HG03135 (cell line): ENCODE data around the gene SLC39A11.

Source experiments
- ATAC-seq: cut with Tn5 transposase; IDR thresholded peaks from one replicate; pipeline ENCODE4 v1.9.1; 2021; ENCODE audit warnings: mild to moderate bottlenecking, moderate library complexity; ENCODE audit not compliant: unreplicated experiment

Gene SLC39A11

DNA sequence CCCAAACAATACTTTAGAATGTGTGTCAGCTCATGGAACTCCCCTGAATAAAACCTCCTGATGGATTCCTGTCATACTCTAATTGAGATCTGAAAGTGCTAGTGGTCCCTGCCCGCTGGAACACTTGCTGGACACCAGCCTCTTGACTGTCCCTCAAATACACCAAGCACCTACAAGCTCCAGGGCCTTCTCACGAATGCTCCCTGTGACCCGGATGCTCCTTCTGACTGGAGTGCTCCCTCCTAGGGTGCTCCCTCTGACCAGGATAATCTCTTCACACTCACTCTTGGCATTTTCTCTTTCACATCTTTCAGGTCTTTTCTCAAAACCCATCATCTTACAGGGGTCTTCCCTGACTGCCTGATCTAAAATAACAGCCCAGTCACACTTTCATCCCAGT is 205.9 kb downstream of the SLC39A11 start:
- no peak for ATAC-seq

DNA sequence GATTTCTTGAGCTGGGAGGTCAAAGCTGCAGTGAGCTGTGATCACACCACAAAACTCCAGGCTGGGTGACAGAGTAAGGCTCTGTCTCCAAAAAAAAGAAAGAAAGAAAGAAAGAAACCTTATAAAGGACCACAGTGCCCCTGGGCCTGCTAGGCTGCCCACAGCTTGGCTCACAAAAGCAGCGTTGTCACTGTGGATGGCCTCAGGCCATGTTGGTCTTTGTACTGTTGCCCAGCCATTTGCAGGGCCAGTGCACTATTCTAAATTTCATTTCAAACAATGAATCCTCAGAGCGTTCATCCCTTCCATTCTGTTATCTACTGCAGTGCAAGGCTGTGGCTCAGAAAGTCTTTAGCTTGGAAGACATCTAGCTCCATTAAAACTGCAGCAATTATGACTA is 208.4 kb downstream of the SLC39A11 start:
- ATAC-seq = no peak

DNA sequence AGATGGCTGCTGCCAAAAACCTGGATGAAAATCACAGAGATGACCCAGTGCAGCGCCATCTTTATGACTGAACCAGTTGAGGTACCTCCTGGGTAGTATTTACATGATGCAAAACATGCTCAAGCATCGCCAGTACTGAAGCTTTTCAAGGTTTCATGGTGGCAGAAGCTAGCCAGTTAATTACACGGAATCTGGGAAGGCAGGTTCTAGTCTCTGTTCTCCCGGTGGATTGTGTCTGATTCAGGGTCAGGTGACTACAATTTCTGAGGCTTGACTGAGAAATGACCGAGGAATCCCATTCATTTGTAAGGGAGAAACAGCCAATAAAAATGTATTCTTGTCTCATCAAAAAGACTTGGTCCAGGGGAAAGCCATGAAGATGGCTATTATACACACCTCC is 209.1 kb downstream of the SLC39A11 start:
- ATAC-seq = no peak

DNA sequence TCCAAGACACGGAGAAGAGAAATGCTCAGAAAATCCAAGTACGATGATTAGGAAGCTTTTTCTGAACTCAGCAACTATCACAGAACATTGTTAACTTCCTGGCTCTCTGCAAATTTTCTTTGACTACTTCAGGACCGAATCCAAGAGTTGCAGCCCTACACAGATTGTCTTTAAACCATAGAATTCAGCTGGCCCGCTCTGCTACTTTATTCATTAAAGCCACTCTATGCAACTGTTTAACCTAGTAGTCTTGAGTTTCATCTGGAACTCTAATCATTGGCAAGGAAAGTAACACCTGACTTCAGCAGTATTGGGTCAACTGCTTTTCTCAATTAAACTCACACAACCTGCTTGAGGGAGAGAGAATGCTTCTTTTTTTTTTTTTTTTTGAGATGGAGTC is 210.1 kb downstream of the SLC39A11 start:
- ATAC-seq = no peak

DNA sequence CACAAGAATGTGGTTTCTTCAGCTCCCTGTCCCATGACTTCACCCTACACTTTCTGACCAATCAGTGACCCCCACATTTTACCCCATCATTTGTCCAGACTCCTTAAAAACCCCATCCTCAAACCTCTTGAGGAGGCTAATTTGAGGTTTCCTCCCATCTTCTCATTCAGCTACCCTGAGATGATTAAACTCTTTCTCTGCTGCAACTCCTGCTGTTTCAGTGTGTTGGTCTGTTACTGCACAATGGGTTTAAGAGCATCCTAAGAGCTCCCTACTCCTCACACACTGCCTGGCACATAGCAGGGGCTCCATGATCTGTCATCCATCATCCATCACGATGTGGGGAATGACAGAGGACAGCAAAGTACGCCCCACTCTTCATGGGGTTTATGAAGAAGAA is 212.6 kb downstream of the SLC39A11 start:
- no peak for ATAC-seq

DNA sequence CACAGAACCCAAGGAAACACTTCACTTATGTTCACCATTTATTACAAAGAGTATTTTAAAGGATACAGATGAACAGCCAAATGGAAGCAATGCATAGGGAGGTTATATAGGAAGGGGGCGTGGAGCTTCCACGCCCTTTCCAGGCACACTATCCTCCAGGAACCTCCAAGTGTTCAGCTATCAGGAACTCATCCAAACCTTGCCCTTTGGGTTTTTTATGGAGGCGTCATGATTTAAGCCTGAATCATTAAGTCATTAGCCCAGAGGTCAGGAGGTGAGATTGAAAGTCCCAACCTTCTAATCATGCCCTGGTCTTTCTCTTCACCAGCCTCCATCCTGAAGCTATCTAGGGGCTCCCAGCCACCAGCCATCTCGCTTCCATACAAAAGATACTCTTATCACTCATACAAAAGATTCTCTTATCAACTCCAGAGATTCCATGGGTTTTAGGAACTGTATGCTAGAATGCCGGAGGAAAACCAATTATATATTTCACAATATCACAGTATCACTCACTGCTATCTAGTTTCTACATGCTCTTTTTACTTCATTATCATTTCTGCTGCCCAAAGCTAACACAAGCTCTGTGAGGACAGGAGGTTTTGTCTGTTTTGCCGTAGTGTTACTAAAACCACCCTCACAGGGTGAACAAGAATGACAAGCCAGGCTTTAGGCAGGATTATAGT is 213.4 kb downstream of the SLC39A11 start:
- no peak for ATAC-seq

DNA sequence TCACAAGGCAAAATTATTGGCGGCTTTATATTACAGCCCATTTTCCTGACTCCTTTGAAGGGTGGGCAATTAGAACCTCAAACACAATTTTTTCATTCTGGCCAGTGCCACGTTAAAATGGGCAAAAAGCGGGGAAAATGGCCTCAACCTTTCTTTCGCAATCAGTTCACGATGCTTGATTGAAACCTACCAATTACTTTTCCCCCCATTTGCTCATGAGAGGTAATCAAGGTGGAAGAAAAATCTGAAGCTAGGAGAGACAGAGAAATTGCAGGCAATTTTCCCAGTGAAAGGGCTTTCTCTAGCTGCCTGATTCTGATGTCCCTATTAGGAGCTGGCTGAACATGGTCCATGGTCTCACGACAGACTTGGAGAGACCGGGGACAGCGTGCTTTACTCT is 215.1 kb downstream of the SLC39A11 start:
- no peak for ATAC-seq

DNA sequence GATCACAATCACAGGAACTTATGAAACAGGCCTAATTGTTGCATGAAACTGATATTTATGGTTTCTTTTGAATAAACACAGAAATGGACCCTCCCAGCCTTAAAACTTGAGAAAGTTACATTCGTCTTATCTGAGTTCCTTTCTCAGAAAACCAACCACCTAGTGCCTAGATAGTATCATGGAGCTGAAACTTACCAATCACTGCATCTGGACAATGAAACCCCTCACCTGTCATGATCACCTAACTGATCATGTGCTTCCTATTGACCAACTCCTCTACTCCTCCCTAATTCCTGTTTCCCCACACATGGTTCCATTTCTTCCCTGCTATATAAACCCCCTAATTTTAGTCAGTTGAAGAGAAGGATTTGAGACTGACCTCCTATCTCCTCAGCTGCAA is 216.1 kb downstream of the SLC39A11 start:
- ATAC-seq = no peak

DNA sequence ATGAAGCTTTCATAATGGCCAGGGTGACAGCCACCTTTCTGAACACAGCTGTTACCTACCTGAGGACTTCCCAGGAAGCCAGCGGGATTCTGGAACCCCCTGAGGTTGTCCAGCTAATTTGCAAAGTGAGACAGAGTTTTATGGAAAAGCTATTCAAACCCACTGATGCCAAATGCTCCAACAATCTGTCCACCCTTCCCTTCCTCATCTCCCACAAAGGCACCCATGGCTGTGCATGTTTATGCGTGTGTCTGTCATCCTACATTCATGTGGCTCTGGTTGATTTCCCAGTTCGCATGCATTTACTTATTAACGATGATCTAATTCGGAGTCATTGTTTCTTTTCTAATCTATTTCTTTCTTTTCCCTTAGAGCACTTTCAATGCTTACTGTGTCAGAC is 217.1 kb downstream of the SLC39A11 start:
- ATAC-seq = no peak

DNA sequence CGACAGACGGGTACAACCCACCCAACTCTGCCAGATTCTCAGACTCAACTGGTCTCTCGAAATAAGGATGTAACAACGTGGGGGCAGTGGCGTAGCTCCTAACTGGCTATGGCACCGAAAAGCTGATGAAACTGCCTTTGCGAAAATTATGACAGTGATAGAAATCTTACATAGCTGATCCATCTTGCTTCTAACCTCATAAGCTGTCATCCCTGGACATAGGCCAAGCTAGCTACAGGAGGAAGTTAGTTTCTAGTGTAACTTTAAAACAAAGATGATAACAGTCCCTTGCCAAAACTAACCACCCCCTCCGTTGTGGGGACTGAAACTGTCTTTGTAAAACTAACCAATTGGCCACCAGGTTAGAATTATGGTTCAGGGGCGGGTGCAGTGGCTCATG is 220.1 kb downstream of the SLC39A11 start:
- ATAC-seq = no peak

DNA sequence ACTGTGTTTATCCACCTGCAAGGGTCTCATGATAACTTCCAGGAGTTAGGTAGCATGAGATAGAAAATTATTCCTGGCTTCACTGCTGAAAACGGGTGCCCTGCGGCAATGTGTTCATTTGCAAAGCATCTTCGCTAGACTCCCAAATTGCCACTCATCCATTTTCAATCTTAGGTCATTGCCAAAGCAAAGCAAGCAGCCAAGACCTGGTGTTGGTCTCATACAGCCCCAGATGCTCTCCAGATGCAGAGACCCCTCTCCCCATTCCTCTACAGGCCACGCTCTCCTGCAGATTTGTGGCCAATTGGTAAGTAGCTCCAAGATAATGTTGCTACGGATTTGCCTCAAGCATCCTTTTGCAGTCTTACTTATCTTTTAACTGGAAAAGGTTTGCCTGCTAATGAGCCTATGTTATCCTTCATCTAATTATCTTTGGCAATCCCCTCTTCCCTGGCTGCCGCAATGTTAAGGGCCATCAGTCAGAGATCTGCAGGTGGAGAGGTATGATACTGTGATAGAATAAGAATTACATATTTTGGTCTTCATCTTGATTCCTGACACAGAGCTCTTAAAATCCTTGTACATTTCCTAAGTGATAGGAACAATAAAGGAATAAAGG is 222.0 kb downstream of the SLC39A11 start:
- no peak for ATAC-seq

DNA sequence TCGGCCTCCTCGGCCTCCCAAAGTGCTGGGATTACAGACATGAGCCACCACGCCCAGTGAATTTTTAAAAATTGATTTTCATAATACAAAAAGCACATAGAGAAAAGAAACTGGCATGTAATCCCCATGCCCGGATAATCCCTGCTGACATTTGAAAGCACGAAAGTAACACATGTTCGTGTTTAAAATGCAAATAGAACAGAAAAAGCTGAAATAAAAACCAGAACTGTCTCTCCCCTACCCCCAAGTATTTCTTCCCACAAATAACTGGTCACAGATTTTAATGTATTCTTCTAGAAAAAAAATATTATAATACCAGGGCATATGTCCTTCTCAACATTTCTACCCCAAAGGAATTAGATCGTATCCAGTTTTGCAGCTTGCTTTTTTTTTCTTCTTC is 222.9 kb downstream of the SLC39A11 start:
- ATAC-seq = no peak

DNA sequence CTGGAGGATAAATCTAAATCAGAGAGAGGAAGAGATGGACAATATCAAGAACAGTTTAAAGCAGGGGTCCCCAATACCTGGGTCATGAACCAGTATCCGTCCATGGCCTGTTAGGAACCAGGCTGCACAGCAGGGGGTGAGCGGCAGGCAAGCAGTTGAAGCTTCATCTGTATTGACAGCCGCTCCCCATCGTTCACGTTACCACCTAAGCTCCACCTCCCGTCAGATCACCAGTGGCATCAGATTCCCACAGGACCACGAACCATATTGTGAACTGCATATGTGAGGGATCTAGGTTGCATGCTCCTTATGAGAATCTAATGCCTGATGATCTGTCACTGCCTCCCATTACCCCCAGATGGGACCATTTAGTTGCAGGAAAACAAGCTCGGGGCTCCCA is 226.5 kb downstream of the SLC39A11 start:
- no peak for ATAC-seq

DNA sequence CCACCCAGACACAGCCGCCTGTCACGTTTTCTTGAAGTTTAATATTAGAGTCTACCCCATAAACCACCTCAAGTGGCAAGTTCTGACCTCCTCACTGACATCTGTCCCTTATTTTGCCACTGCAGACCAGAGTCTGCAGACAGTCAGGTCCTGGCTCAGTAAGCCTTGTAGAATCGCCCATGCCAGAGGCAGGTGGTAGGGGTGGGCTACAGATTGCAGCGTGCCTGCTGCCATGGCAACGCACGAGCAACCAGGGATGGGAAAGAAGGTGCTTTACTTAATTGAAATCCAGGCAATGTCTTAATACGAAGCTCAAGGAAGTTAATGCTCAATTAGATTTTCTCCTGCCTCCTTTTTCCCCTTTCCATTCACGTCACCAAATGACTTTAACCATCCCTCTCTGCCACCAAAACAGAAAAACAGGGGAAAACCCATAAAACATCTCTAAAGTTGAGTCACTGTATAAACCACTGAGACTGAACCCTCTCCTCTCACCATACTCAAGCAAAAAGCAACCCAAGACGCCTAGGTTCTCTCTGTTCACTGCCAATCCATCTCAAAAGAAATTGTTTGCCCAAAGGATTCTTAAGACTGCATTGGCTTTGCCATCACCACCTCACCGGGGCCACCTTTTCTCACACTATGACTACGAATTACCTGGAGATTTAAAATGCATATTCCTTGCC is 228.8 kb downstream of the SLC39A11 start:
- no peak for ATAC-seq

DNA sequence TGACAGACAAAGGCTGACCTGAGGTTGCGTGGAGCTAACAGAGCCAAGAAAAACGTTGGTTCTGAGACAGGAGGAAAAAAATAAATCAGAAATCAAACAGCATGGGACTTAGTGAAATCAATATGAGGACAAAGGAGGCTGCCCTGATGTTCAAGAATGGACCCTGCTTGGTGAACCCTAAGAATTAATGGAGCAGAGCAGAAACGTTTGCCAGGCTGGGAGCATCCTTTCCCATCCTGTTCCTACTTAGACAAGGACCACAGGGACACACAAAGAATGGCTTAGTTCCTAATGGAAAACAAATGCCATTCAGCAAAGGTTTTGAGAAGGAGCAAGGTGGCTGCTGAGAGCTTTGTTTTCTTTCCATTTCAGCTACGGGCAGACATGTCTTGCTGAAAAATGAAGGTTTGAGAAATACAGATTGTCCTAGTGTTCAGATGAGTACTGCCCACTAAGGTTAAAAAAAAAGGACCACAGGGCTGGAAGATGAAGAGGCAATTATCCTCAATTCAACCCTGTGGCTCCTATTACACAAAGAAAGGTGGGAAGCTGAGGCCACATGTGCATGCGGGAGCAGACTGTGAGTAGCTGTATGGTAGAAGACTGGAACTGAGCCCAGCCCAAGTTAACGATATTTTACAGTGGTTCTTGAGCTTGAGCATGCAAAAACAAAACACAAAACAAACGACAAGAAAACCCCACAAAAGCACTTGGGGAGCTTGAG is 230.1 kb downstream of the SLC39A11 start:
- ATAC-seq = no peak

DNA sequence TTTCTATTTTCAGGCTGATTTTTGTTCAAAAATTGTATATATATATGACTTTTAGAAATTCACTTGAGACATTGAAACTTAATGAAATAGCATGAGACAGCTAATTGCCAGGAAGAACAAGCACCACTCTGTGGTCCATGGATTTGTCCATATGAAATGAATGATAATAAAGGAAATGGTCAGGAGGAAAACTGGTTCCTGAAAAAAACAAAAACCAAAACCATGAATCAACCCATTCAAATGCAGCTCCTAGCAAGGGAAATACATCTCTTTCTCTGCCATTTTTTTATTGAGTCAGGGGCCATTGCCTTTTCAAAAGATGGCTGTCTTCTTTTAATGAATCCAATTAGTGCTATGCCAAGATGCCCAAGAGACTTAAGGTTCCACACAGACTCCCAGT is 230.7 kb downstream of the SLC39A11 start:
- ATAC-seq = no peak

DNA sequence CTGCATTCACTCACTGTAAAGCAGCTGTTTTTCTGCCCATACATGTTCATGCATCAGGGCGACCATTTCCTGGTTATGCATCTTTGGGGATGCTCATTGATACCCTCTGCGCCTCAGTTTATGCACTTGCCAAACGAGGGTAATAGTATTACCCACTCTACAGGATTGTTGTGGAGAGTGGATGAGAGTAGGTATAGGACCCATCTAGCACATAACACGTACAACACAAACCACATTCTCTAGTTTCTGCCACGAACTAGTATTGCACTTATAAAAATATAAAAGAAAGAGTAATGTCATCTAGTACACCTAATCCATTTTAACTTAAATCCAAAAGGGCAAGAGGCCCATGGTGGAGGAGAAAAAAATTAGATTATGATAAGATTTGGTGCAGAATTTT is 231.7 kb downstream of the SLC39A11 start:
- ATAC-seq = no peak

DNA sequence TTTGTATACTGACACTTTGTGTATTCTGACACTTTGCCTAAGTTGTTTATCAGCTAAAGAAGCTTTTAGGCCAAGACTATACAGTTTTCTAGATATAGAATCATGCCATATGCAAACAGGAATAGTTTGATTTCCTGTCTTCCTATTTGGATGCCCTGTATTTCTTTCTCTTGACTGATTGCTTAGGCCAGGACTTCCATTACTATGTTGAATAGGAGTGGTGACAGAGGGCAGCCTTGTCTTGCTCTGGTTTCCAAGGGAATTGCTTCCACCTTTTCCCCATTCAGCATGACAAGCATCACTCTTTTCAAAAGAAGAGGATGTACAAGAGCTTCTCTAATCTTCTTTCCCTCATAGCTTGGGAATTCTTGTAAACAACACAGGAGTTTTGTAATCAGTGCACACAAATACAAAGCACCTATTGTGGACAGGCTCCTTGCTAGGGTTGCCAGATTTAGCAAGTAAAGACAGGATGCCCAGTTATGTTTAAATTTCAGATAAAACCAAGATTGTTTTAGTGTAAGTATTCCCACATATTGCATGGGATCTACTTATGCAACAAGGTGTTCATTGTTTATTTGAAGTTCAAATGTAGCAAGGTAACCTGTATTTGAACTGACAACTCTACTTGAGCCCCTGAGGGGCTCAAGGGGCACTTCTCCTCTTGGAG is 233.5 kb downstream of the SLC39A11 start:
- no peak for ATAC-seq

DNA sequence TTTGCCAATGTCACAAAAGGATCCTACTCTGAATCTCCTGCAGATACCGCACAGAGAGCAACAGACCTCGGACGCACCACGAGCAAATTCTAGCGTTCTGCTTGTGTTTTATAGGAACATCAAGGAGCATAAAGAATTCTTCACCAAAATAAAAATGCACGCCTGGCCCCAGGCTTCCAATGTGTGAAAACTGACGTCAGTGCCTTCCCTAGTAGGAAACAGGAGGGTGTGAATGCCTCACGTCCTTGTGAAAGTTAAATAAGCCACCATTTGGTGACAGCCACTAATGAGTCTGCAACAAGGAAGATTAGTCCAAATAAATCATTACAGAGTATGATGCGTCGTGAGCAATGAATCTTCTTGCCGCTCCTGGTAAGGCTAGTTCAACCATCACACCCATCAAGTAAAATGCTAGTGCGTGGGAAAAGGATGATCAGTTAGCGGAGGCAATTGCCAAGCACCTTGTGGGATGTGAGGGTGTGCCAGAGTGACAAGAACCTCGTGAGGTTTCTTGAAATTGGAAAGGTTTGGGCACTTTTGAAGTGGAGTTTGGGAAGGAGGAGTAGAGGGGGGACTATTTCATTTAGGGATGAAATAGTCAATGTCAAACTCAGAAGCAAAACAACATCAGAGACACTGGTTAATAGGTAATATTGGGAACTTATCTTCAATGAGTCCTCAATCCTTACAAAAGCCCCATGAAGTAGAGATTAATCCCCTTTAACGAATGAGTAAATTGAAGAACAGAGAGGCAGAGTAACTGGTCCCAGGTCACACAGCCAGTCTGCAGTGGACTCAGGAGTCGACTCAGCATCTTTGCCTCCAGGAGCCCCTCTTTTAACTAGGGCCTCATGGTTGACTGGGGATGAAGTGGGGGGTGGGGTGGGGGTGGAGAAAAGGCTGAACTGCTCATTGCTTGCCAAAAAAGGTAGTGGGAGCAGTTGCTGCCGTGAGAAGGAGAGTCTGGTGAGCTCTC is 238.8 kb downstream of the SLC39A11 start:
- no peak for ATAC-seq
